MM.1S (cell line): ENCODE results near the gene NNT.
"Not testable (repeated sequence)": the region's sequence is repeated elsewhere in the genome, so short reads cannot be mapped to it uniquely, and the experiment has no call there.

ENCODE experiments used
- DNase-seq: peaks from one replicate; pipeline ENCODE4 v3.0.0-alpha.2; 2015
- H2AFZ ChIP-seq: fragments of 300-600 bp; sonication (generic); 2 replicates; pipeline ENCODE4 v1.6.0; 2016; ENCODE audit warnings: antibody characterized with exemption, low read length
- H3F3A ChIP-seq: fragments of 300-600 bp; sonication (generic); 2 replicates; pipeline ENCODE4 v1.6.1; 2016; ENCODE audit warnings: mild to moderate bottlenecking, antibody characterized with exemption, low read length, moderate library complexity, mixed read lengths; ENCODE audit not compliant: insufficient read depth
- H3K27ac ChIP-seq: fragments of 300-600 bp; sonication (generic); 2 replicates; pipeline ENCODE4 v1.5.1; 2016; ENCODE audit warnings: mild to moderate bottlenecking, low read length
- H3K27me3 ChIP-seq: fragments of 300-600 bp; sonication (generic); replicated peaks from 2 replicates; pipeline ENCODE4 v1.6.0; 2016; ENCODE audit warnings: low read length; ENCODE audit not compliant: insufficient read depth
- H3K36me3 ChIP-seq: fragments of 300-600 bp; sonication (generic); replicated peaks from 2 replicates; pipeline ENCODE4 v1.6.1; 2016; ENCODE audit warnings: mild to moderate bottlenecking, low read length, mixed read lengths; ENCODE audit not compliant: insufficient read depth
- H3K4me1 ChIP-seq: fragments of 300-600 bp; sonication (generic); 2 replicates; pipeline ENCODE4 v1.6.1; 2016; ENCODE audit warnings: low read length, mixed read lengths
- H3K4me2 ChIP-seq: fragments of 300-600 bp; sonication (generic); 2 replicates; pipeline ENCODE4 v1.6.0; 2016; ENCODE audit warnings: low read depth, low read length
- H3K4me3 ChIP-seq: fragments of 300-600 bp; sonication (generic); 2 replicates; pipeline ENCODE4 v1.5.1; 2016; ENCODE audit warnings: low read length, mixed read lengths
- H3K79me2 ChIP-seq: fragments of 300-600 bp; sonication (generic); 2 replicates; pipeline ENCODE4 v1.6.1; 2016; ENCODE audit warnings: mixed run types, low read length, mixed read lengths
- H3K9ac ChIP-seq: fragments of 300-600 bp; sonication (generic); 2 replicates; pipeline ENCODE4 v1.6.1; 2016; ENCODE audit warnings: low read length, mixed read lengths
- H3K9me2 ChIP-seq: fragments of 300-600 bp; sonication (generic); replicated peaks from 2 replicates; pipeline ENCODE4 v1.6.1; 2016; ENCODE audit warnings: mild to moderate bottlenecking, low read length, mixed read lengths; ENCODE audit not compliant: insufficient read depth
- H3K9me3 ChIP-seq: fragments of 300-600 bp; sonication (generic); replicated peaks from 2 replicates; pipeline ENCODE4 v1.6.1; 2016; ENCODE audit warnings: mild to moderate bottlenecking, low read length, mixed read lengths; ENCODE audit not compliant: insufficient read depth
- H4K20me1 ChIP-seq: fragments of 300-600 bp; sonication (generic); 2 replicates; pipeline ENCODE4 v1.6.1; 2016; ENCODE audit warnings: mild to moderate bottlenecking, low read length, moderate library complexity, mixed read lengths; ENCODE audit not compliant: insufficient read depth
- EZH2 ChIP-seq: fragments of 300-600 bp; sonication (generic); optimal IDR thresholded peaks from 2 replicates; pipeline ENCODE3; 2017; ENCODE audit warnings: low read depth, mild to moderate bottlenecking, antibody characterized with exemption, low read length, mixed read lengths
- EZH2phosphoT487 ChIP-seq: fragments of 300-600 bp; sonication (generic); IDR thresholded peaks from 2 replicates; pipeline ENCODE4 v1.6.1; 2018; ENCODE audit warnings: antibody characterized with exemption, low read length
- TF ChIP-seq, protein P1 (sequence below): fragments of 300-600 bp; sonication (generic); IDR thresholded peaks from 2 replicates; pipeline ENCODE4 v1.5.1; 2016; ENCODE audit warnings: antibody characterized with exemption, low read length, mixed read lengths

The NNT gene

DNA sequence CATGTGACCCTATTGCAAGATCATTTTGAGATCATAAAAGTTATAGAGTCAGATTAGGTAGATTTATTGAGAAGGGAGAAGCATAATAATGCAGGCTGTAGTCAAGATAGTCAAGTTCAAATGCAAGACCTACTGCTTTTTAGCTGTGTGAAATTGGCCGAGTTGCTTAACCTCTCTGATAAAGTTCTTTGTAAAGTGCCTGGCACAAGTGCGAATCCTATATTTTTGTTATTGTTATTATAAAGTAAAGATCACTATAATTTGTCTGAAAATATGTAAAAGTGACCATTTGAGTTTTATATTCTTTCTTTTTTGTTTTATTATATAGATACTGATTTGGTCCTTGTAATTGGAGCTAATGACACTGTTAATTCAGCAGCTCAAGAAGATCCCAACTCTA is 99.3 kb downstream of the NNT start:
- H3K9me3 ChIP-seq, result no peaks in the 10 kb centered on the region
- no peak overlapping the region for H3K4me3 ChIP-seq
- no peak overlapping the region for H2AFZ ChIP-seq
- no peak overlapping the region for H3K4me2 ChIP-seq
- no peak for DNase-seq
- H3K4me1 ChIP-seq, result no peaks in the 10 kb centered on the region
- no peak overlapping the region for H3K9ac ChIP-seq
- H3K79me2 ChIP-seq, result peaks cover 9% of the 10 kb centered on the region; the same call in 1 of the 2 replicates
- TF ChIP-seq EZH2, result no peak
- TF ChIP-seq, protein P1, sequence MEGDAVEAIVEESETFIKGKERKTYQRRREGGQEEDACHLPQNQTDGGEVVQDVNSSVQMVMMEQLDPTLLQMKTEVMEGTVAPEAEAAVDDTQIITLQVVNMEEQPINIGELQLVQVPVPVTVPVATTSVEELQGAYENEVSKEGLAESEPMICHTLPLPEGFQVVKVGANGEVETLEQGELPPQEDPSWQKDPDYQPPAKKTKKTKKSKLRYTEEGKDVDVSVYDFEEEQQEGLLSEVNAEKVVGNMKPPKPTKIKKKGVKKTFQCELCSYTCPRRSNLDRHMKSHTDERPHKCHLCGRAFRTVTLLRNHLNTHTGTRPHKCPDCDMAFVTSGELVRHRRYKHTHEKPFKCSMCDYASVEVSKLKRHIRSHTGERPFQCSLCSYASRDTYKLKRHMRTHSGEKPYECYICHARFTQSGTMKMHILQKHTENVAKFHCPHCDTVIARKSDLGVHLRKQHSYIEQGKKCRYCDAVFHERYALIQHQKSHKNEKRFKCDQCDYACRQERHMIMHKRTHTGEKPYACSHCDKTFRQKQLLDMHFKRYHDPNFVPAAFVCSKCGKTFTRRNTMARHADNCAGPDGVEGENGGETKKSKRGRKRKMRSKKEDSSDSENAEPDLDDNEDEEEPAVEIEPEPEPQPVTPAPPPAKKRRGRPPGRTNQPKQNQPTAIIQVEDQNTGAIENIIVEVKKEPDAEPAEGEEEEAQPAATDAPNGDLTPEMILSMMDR, result no peak
- no peak for TF ChIP-seq EZH2phosphoT487
- H3K36me3 ChIP-seq, result peaks cover 13% of the 10 kb centered on the region; the same call in 1 of the 2 replicates
- no peaks in the 10 kb centered on the region for H4K20me1 ChIP-seq
- no peak overlapping the region for H3K27ac ChIP-seq
- no peaks in the 10 kb centered on the region for H3F3A ChIP-seq
- no peaks in the 10 kb centered on the region for H3K27me3 ChIP-seq
- no peaks in the 10 kb centered on the region for H3K9me2 ChIP-seq

GRCh38 chr5:43702815-43703214 is 99.8 kb downstream of the NNT start:
- no peak for TF ChIP-seq EZH2
- H3K27me3 ChIP-seq, result no peaks in the 10 kb centered on the region
- peaks cover 13% of the 10 kb centered on the region; the same call in 1 of the 2 replicates for H3K36me3 ChIP-seq
- peaks cover 9% of the 10 kb centered on the region; the same call in 1 of the 2 replicates for H3K79me2 ChIP-seq
- H3K4me3 ChIP-seq, result no peak overlapping the region
- DNase-seq, result no peak
- H3K9ac ChIP-seq, result no peak overlapping the region
- no peaks in the 10 kb centered on the region for H3F3A ChIP-seq
- no peaks in the 10 kb centered on the region for H3K9me3 ChIP-seq
- no peak overlapping the region for H2AFZ ChIP-seq
- no peak overlapping the region for H3K4me2 ChIP-seq
- H3K27ac ChIP-seq, result no peak overlapping the region
- H3K9me2 ChIP-seq, result no peaks in the 10 kb centered on the region
- no peaks in the 10 kb centered on the region for H4K20me1 ChIP-seq
- no peaks in the 10 kb centered on the region for H3K4me1 ChIP-seq

DNA sequence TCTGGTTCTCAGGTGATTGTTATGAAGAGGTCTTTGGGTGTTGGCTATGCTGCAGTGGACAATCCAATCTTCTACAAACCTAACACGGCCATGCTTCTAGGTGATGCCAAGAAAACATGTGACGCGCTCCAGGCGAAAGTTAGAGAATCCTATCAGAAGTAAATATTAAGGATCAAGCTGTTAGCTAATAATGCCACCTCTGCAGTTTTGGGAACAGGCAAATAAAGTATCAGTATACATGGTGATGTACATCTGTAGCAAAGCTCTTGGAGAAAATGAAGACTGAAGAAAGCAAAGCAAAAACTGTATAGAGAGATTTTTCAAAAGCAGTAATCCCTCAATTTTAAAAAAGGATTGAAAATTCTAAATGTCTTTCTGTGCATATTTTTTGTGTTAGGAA is 101.3 kb downstream of the NNT start:
- Histone ChIP-seq H4K20me1 (no peaks in the 10 kb centered on the region), H3K9me3 (no peaks in the 10 kb centered on the region), H3K27ac (no peak overlapping the region), H3K9ac (no peak overlapping the region), H3K4me1 (no peaks in the 10 kb centered on the region), H3K79me2 (peaks cover 9% of the 10 kb centered on the region; the same call in 1 of the 2 replicates), H3K36me3 (peaks cover 13% of the 10 kb centered on the region; the same call in 1 of the 2 replicates), H3K4me3 (no peak overlapping the region), H3K27me3 (no peaks in the 10 kb centered on the region), H3K4me2 (no peak overlapping the region), H2AFZ (no peak overlapping the region), H3F3A (no peaks in the 10 kb centered on the region), H3K9me2 (no peaks in the 10 kb centered on the region)
- TF ChIP-seq, protein P1, result no peak
- no peak for TF ChIP-seq EZH2
- no peak for TF ChIP-seq EZH2phosphoT487
- DNase-seq, result no peak

DNA sequence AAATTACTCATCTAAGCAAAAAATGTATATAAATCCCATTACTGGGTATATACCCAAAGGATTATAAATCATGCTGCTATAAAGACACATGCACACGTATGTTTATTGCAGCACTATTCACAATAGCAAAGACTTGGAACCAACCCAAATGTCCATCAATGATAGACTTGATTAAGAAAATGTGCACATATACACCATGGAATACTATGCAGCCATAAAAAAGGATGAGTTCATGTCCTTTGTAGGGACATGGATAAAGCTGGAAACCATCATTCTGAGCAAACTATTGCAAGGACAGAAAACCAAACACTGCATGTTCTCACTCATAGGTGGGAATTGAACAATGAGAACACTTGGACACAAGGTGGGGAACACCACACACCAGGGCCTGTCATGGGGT is 103.6 kb downstream of the NNT start:
- not testable (repeated sequence) for DNase-seq
- H3K36me3 ChIP-seq, result peaks cover 13% of the 10 kb centered on the region; the same call in 1 of the 2 replicates

More for the DNA sequence above, 103.6 kb downstream of the NNT start:
- not testable (repeated sequence) for H4K20me1 ChIP-seq, H3K27ac ChIP-seq, H3F3A ChIP-seq, H3K9me3 ChIP-seq, H2AFZ ChIP-seq, H3K4me1 ChIP-seq, H3K9ac ChIP-seq, H3K27me3 ChIP-seq, H3K4me3 ChIP-seq, H3K4me2 ChIP-seq, H3K9me2 ChIP-seq, H3K79me2 ChIP-seq
